Muscle layer of duodenum (tissue), 2 donors: ENCODE measurements around the gene APP.

ENCODE experiments used
- H3K27ac ChIP-seq: one replicate; pipeline ENCODE4 v1.7.0; 2013; ENCODE audit warnings: mild to moderate bottlenecking, low read length
- H3K27me3 ChIP-seq: one replicate; pipeline ENCODE4 v1.7.0; 2013; ENCODE audit warnings: low read depth, mild to moderate bottlenecking, control low read depth, low read length
- H3K36me3 ChIP-seq, 2 donors: one replicate each; pipeline ENCODE4 v1.7.0; 2013; ENCODE audit warnings: low read length in 2 of 2, control low read depth in 1 of 2, mild to moderate bottlenecking in 1 of 2; ENCODE audit not compliant: insufficient read depth in 2 of 2, control insufficient read depth in 1 of 2
- H3K4me1 ChIP-seq, 2 donors: one replicate each; pipeline ENCODE4 v1.7.0; 2013; ENCODE audit warnings: low read length in 2 of 2, mild to moderate bottlenecking in 2 of 2, control low read depth in 1 of 2, moderate library complexity in 1 of 2; ENCODE audit not compliant: insufficient read depth in 2 of 2, control insufficient read depth in 1 of 2
- H3K4me3 ChIP-seq, 2 donors: one replicate each; pipeline ENCODE4 v1.7.0; 2013; ENCODE audit warnings: low read length in 2 of 2, low read depth in 1 of 2, mild to moderate bottlenecking in 1 of 2
- H3K9me3 ChIP-seq, 2 donors: one replicate each; pipeline ENCODE4 v1.7.0; 2013; ENCODE audit warnings: low read length in 2 of 2, control low read depth in 1 of 2, mild to moderate bottlenecking in 1 of 2; ENCODE audit not compliant: control insufficient read depth in 1 of 2
- donor health status: healthy.

APP gene

GRCh38 chr21:25965951-25966707, 204.4 kb downstream of the APP start:
- Histone ChIP-seq H3K36me3 (peaks cover 0 to 5% of the 10 kb centered on the region in 2 donors), H3K27ac (no peak overlapping the region), H3K4me1 (peaks cover 0 to 4% of the 10 kb centered on the region in 2 donors), H3K4me3 (no peak overlapping the region), H3K27me3 (no peaks in the 10 kb centered on the region), H3K9me3 (no peaks in the 10 kb centered on the region)

- Histone ChIP-seq H3K27me3 (no peaks in the 10 kb centered on the region), H3K4me3 (no peak overlapping the region), H3K27ac (no peak overlapping the region), H3K9me3 (no peaks in the 10 kb centered on the region), H3K4me1 (peaks cover 0 to 4% of the 10 kb centered on the region in 2 donors), H3K36me3 (peaks cover 0 to 4% of the 10 kb centered on the region in 2 donors)
Observed at GRCh38 chr21:25964926-25965325, 205.6 kb downstream of the APP start.

GRCh38 chr21:25964015-25964414, 206.6 kb downstream of the APP start:
- H3K9me3 ChIP-seq = no peaks in the 10 kb centered on the region
- no peak overlapping the region for H3K4me3 ChIP-seq
- peaks cover 0 to 4% of the 10 kb centered on the region in 2 donors for H3K4me1 ChIP-seq
- peak overlapping the region; percentile 45 for H3K27ac ChIP-seq
- H3K27me3 ChIP-seq = no peaks in the 10 kb centered on the region
- H3K36me3 ChIP-seq = peaks cover 4 to 8% of the 10 kb centered on the region in 2 donors

GRCh38 chr21:25963181-25963580, 207.4 kb downstream of the APP start:
- Histone ChIP-seq H3K36me3 (peaks cover 4 to 8% of the 10 kb centered on the region in 2 donors), H3K9me3 (no peaks in the 10 kb centered on the region), H3K27ac (no peak overlapping the region), H3K4me3 (no peak overlapping the region), H3K27me3 (no peaks in the 10 kb centered on the region), H3K4me1 (peaks cover 0 to 4% of the 10 kb centered on the region in 2 donors)

- peaks cover 4 to 8% of the 10 kb centered on the region in 2 donors for H3K36me3 ChIP-seq
- H3K9me3 ChIP-seq = no peaks in the 10 kb centered on the region
- no peak overlapping the region for H3K27ac ChIP-seq
- H3K4me3 ChIP-seq = no peak overlapping the region
- H3K4me1 ChIP-seq = no peaks in the 10 kb centered on the region
- H3K27me3 ChIP-seq = no peaks in the 10 kb centered on the region
Observed at GRCh38 chr21:25961042-25961441, 209.5 kb downstream of the APP start.

- H3K27me3 ChIP-seq = no peaks in the 10 kb centered on the region
- no peak overlapping the region for H3K27ac ChIP-seq
- no peaks in the 10 kb centered on the region for H3K4me1 ChIP-seq
- H3K36me3 ChIP-seq = peaks cover 10 to 13% of the 10 kb centered on the region in 2 donors
- H3K4me3 ChIP-seq = no peak overlapping the region
- H3K9me3 ChIP-seq = no peaks in the 10 kb centered on the region
Observed at GRCh38 chr21:25960402-25960801, 210.2 kb downstream of the APP start.

- H3K4me1 ChIP-seq = no peaks in the 10 kb centered on the region
- H3K27ac ChIP-seq = no peak overlapping the region
- H3K4me3 ChIP-seq = no peak overlapping the region
- H3K27me3 ChIP-seq = no peaks in the 10 kb centered on the region
- no peaks in the 10 kb centered on the region for H3K9me3 ChIP-seq
- H3K36me3 ChIP-seq = peaks cover 13 to 15% of the 10 kb centered on the region in 2 donors
Observed at GRCh38 chr21:25959799-25960198, 210.8 kb downstream of the APP start.

- Histone ChIP-seq H3K27me3 (no peaks in the 10 kb centered on the region), H3K27ac (no peak overlapping the region), H3K4me1 (no peaks in the 10 kb centered on the region), H3K4me3 (no peak overlapping the region), H3K36me3 (peaks cover 24 to 34% of the 10 kb centered on the region in 2 donors), H3K9me3 (no peaks in the 10 kb centered on the region)
Observed at GRCh38 chr21:25956993-25957714, 213.4 kb downstream of the APP start.

- H3K27me3 ChIP-seq = no peaks in the 10 kb centered on the region
- no peaks in the 10 kb centered on the region for H3K4me1 ChIP-seq
- peaks cover 24 to 37% of the 10 kb centered on the region in 2 donors for H3K36me3 ChIP-seq
- H3K9me3 ChIP-seq = no peaks in the 10 kb centered on the region
- H3K27ac ChIP-seq = no peak overlapping the region
- no peak overlapping the region for H3K4me3 ChIP-seq
Observed at GRCh38 chr21:25955646-25956045, 214.9 kb downstream of the APP start.

- Histone ChIP-seq H3K4me3 (no peak overlapping the region), H3K9me3 (no peaks in the 10 kb centered on the region), H3K27me3 (no peaks in the 10 kb centered on the region), H3K4me1 (no peaks in the 10 kb centered on the region), H3K27ac (no peak overlapping the region), H3K36me3 (peaks cover 20 to 30% of the 10 kb centered on the region in 2 donors)
Observed at GRCh38 chr21:25953659-25954058, 216.9 kb downstream of the APP start.

GRCh38 chr21:25953196-25953595, 217.4 kb downstream of the APP start:
- no peaks in the 10 kb centered on the region for H3K27me3 ChIP-seq
- H3K4me1 ChIP-seq = no peaks in the 10 kb centered on the region
- peaks cover 20 to 30% of the 10 kb centered on the region in 2 donors for H3K36me3 ChIP-seq
- H3K9me3 ChIP-seq = no peaks in the 10 kb centered on the region
- no peak overlapping the region for H3K27ac ChIP-seq
- no peak overlapping the region for H3K4me3 ChIP-seq
